Sigmoid colon (tissue), 4 donors: ENCODE results near the gene DTYMK.

ENCODE experiments used
- EP300 ChIP-seq, 4 donors: sonication (generic); formaldehyde crosslinking; IDR thresholded peaks; one replicate each; pipeline ENCODE4 v1.6.1; 2017; ENCODE audit warnings: antibody characterized with exemption in 4 of 4
- POLR2A ChIP-seq, 2 donors: fragments of 450-650 bp; IDR thresholded peaks; one replicate each; pipeline ENCODE4 v1.6.1; 2016; ENCODE audit warnings: antibody characterized with exemption in 2 of 2, mild to moderate bottlenecking in 2 of 2, moderate library complexity in 2 of 2
- TF ChIP-seq, protein P1 (sequence below), 4 experiments: fragments of 450-650 bp in 3 of 4; fragments of 200-600 bp in 1 of 4; IDR thresholded peaks; one replicate each; pipeline ENCODE4 v1.5.1; 2016 to 2019; ENCODE audit warnings: antibody characterized with exemption in 4 of 4, mild to moderate bottlenecking in 3 of 4, moderate library complexity in 2 of 4

DNA sequence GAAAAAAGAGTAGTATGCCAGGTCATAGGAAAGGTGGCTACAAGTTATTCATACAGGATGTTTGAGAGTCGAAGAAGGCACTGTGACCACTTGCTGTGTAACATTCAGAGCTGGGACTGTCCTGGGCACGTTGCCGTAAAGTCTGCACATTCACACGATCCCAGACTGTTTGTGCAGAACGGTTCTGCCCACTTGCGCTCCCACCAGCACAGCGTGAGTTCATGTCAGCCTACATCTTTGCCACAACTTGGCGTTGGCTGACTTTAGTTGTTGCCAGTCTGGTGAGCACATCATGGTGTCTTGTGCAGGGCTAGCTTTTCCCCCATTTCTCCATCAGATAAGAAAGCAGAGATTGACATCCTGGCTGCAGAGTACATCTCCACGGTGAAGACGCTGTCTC, 22.3 kb upstream of the DTYMK start:
- TF ChIP-seq, protein P1, sequence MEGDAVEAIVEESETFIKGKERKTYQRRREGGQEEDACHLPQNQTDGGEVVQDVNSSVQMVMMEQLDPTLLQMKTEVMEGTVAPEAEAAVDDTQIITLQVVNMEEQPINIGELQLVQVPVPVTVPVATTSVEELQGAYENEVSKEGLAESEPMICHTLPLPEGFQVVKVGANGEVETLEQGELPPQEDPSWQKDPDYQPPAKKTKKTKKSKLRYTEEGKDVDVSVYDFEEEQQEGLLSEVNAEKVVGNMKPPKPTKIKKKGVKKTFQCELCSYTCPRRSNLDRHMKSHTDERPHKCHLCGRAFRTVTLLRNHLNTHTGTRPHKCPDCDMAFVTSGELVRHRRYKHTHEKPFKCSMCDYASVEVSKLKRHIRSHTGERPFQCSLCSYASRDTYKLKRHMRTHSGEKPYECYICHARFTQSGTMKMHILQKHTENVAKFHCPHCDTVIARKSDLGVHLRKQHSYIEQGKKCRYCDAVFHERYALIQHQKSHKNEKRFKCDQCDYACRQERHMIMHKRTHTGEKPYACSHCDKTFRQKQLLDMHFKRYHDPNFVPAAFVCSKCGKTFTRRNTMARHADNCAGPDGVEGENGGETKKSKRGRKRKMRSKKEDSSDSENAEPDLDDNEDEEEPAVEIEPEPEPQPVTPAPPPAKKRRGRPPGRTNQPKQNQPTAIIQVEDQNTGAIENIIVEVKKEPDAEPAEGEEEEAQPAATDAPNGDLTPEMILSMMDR (IDR thresholded peaks at IDR 0.05): no peak
- TF ChIP-seq POLR2A (IDR thresholded peaks at IDR 0.05) (no peak), EP300 (IDR thresholded peaks at IDR 0.05) (no peak)
